Stomach smooth muscle (tissue), 2 donors: ENCODE data around the gene SPAG4.
A peak's percentile ranks its signal among the peaks of the same experiment; 100 is the strongest.

Source experiments
- H3K27ac ChIP-seq: one replicate; pipeline ENCODE4 v1.7.0; 2013; ENCODE audit warnings: mild to moderate bottlenecking, low read length, inconsistent platforms
- H3K27me3 ChIP-seq, 2 donors: one replicate each; pipeline ENCODE4 v1.7.0; 2013; ENCODE audit warnings: low read length in 2 of 2; ENCODE audit not compliant: insufficient read depth in 2 of 2, control insufficient read depth in 1 of 2
- H3K36me3 ChIP-seq, 2 donors: one replicate each; pipeline ENCODE4 v1.7.0; 2013; ENCODE audit warnings: low read length in 2 of 2; ENCODE audit not compliant: control insufficient read depth in 2 of 2, insufficient read depth in 2 of 2
- H3K4me1 ChIP-seq: one replicate; pipeline ENCODE4 v1.7.0; 2013; ENCODE audit warnings: low read length; ENCODE audit not compliant: control insufficient read depth, insufficient read depth
- H3K4me3 ChIP-seq, 2 donors: one replicate each; pipeline ENCODE4 v1.7.0; 2013; ENCODE audit warnings: low read length in 2 of 2
- H3K9ac ChIP-seq, 2 donors: one replicate each; pipeline ENCODE4 v1.7.0; 2013; ENCODE audit warnings: low read length in 2 of 2, mild to moderate bottlenecking in 1 of 2
- H3K9me3 ChIP-seq, 2 donors: one replicate each; pipeline ENCODE4 v1.7.0; 2013; ENCODE audit warnings: low read length in 2 of 2; ENCODE audit not compliant: control insufficient read depth in 2 of 2
- donor health status: healthy.
- donor health status: Pancreatic carcinoma.

Gene SPAG4

GRCh38 chr20:35599776-35600120, 15.9 kb upstream of the SPAG4 start:
- Histone ChIP-seq H3K27ac (no peak overlapping the region), H3K9me3 (no peaks in the 10 kb centered on the region), H3K36me3 (no peaks in the 10 kb centered on the region), H3K27me3 (peaks cover 6 to 14% of the 10 kb centered on the region in 2 donors), H3K9ac (no peak overlapping the region), H3K4me3 (no peak overlapping the region), H3K4me1 (peaks cover 17% of the 10 kb centered on the region)

GRCh38 chr20:35600176-35600992, 15.2 kb upstream of the SPAG4 start:
- H3K4me1 ChIP-seq: peaks cover 17% of the 10 kb centered on the region
- H3K9me3 ChIP-seq: no peaks in the 10 kb centered on the region
- H3K27ac ChIP-seq: no peak overlapping the region
- no peaks in the 10 kb centered on the region for H3K36me3 ChIP-seq
- no peak overlapping the region for H3K9ac ChIP-seq
- H3K27me3 ChIP-seq: peaks cover 6 to 14% of the 10 kb centered on the region in 2 donors
- peak overlapping the region; percentile 69 to 72 for H3K4me3 ChIP-seq

- Histone ChIP-seq H3K9ac (peak overlapping the region; percentile 21 to 51), H3K27ac (no peak overlapping the region), H3K27me3 (peaks cover 6 to 14% of the 10 kb centered on the region in 2 donors)
Observed at GRCh38 chr20:35600993-35601973, 14.3 kb upstream of the SPAG4 start.

GRCh38 chr20:35601990-35602389, 13.6 kb upstream of the SPAG4 start:
- Histone ChIP-seq H3K4me3 (peak overlapping the region; percentile 69 to 72), H3K9ac (peak overlapping the region in 1 of 2 donors; percentile 51), H3K9me3 (no peaks in the 10 kb centered on the region), H3K4me1 (peaks cover 17% of the 10 kb centered on the region), H3K27ac (no peak overlapping the region), H3K36me3 (no peaks in the 10 kb centered on the region), H3K27me3 (peaks cover 6 to 14% of the 10 kb centered on the region in 2 donors)

More at GRCh38 chr20:35600993-35601973, 14.3 kb upstream of the SPAG4 start:
- Histone ChIP-seq H3K4me1 (peaks cover 17% of the 10 kb centered on the region), H3K9me3 (no peaks in the 10 kb centered on the region), H3K36me3 (no peaks in the 10 kb centered on the region), H3K4me3 (peak overlapping the region; percentile 69 to 72)

- Histone ChIP-seq H3K27me3 (peaks cover 6 to 14% of the 10 kb centered on the region in 2 donors), H3K27ac (no peak overlapping the region), H3K4me3 (no peak overlapping the region), H3K36me3 (no peaks in the 10 kb centered on the region), H3K9ac (no peak overlapping the region), H3K4me1 (peaks cover 17% of the 10 kb centered on the region), H3K9me3 (no peaks in the 10 kb centered on the region)
Observed at GRCh38 chr20:35602851-35603495, 12.7 kb upstream of the SPAG4 start.

- no peaks in the 10 kb centered on the region for H3K36me3 ChIP-seq
- H3K4me1 ChIP-seq: peaks cover 17% of the 10 kb centered on the region
- H3K27me3 ChIP-seq: peaks cover 6 to 14% of the 10 kb centered on the region in 2 donors
- H3K27ac ChIP-seq: no peak overlapping the region
- H3K9ac ChIP-seq: no peak overlapping the region
- H3K9me3 ChIP-seq: no peaks in the 10 kb centered on the region
- H3K4me3 ChIP-seq: no peak overlapping the region
Observed at GRCh38 chr20:35603695-35604448, 11.8 kb upstream of the SPAG4 start.

- H3K9me3 ChIP-seq: no peaks in the 10 kb centered on the region
- H3K27ac ChIP-seq: no peak overlapping the region
- H3K9ac ChIP-seq: no peak overlapping the region
- no peak overlapping the region for H3K4me3 ChIP-seq
- no peaks in the 10 kb centered on the region for H3K36me3 ChIP-seq
- peaks cover 17% of the 10 kb centered on the region for H3K4me1 ChIP-seq
- H3K27me3 ChIP-seq: peaks cover 6 to 14% of the 10 kb centered on the region in 2 donors
Observed at GRCh38 chr20:35604449-35604747, 11.2 kb upstream of the SPAG4 start.

GRCh38 chr20:35606127-35606526, 9.5 kb upstream of the SPAG4 start:
- Histone ChIP-seq H3K36me3 (no peaks in the 10 kb centered on the region), H3K4me3 (no peak overlapping the region), H3K27me3 (peaks cover 0 to 2% of the 10 kb centered on the region in 2 donors), H3K4me1 (peaks cover 10% of the 10 kb centered on the region), H3K9me3 (no peaks in the 10 kb centered on the region), H3K9ac (no peak overlapping the region), H3K27ac (no peak overlapping the region)

- Histone ChIP-seq H3K27ac (no peak overlapping the region), H3K9ac (no peak overlapping the region), H3K4me3 (no peak overlapping the region), H3K4me1 (peaks cover under 1% of the 10 kb centered on the region), H3K27me3 (no peaks in the 10 kb centered on the region), H3K36me3 (no peaks in the 10 kb centered on the region), H3K9me3 (no peaks in the 10 kb centered on the region)
Observed at GRCh38 chr20:35607003-35607735, 8.5 kb upstream of the SPAG4 start.
